ENCODE results near the gene COX6A1. TPM values are rescaled to one million over a fixed set of nuclear protein-coding genes. Genes with fewer than 3 reads are reported as not detected.
"Not testable (repeated sequence)": the region's sequence is repeated elsewhere in the genome, so short reads cannot be mapped to it uniquely, and the experiment has no call there.

COX6A1 gene
- total RNA-seq, 1 experiment from 2014 or later: 2,042 TPM

GRCh38 chr12:120481022-120481767 is 43.3 kb downstream of the COX6A1 start:
- Histone ChIP-seq H3K9me2 (replicated peaks; ENCODE audit: low read length) (no peaks in the 10 kb centered on the region), H3K9ac (ENCODE audit: low read length) (no peak overlapping the region), H2AFZ (ENCODE audit: low read length) (no peak overlapping the region), H3K4me2 (ENCODE audit: low read length) (no peak overlapping the region), H3K36me3 (ENCODE audit: low read depth, low read length) (no peaks in the 10 kb centered on the region), H3F3A (ENCODE audit: low read length, unreplicated experiment) (no peaks in the 10 kb centered on the region), H3K27me3 (ENCODE audit: low read length) (no peaks in the 10 kb centered on the region), H3K4me1 (ENCODE audit: insufficient read depth, low read length) (peaks cover 9% of the 10 kb centered on the region), H3K9me3 (ENCODE audit: low read length) (no peaks in the 10 kb centered on the region), H3K4me3 (ENCODE audit: low read length) (no peak overlapping the region), H3K79me2 (ENCODE audit: low read length) (no peaks in the 10 kb centered on the region), H3K27ac (ENCODE audit: low read length) (no peak overlapping the region), H4K20me1 (ENCODE audit: low read length) (no peaks in the 10 kb centered on the region)
- CTCF ChIA-PET: no interaction called here
- peak; percentile 32 for DNase-seq
- peak; percentile 92 for ATAC-seq
- no TSS peak for BruUV-seq (replicated peaks)
- POLR2A ChIA-PET (ENCODE audit: unreplicated experiment): no interaction called here
- no peak for TF ChIP-seq CTCF (conservative IDR thresholded peaks at IDR 0.05; ENCODE audit: low read depth, low read length)
- TF ChIP-seq EZH2phosphoT487 (IDR thresholded peaks at IDR 0.05; ENCODE audit: borderline replicate concordance, low read length): no peak
- TF ChIP-seq EZH2 (IDR thresholded peaks at IDR 0.05; ENCODE audit: low read length, unreplicated experiment): no peak
- intact Hi-C loops (cut with micrococcal nuclease): no loop called here

GRCh38 chr12:120483621-120484020 is 45.7 kb downstream of the COX6A1 start:
- Histone ChIP-seq H3K27ac (ENCODE audit: low read length) (no peak overlapping the region), H3K9me2 (replicated peaks; ENCODE audit: low read length) (no peaks in the 10 kb centered on the region), H3K9ac (ENCODE audit: low read length) (no peak overlapping the region), H3K9me3 (ENCODE audit: low read length) (no peaks in the 10 kb centered on the region), H3K4me2 (ENCODE audit: low read length) (no peak overlapping the region), H3F3A (ENCODE audit: low read length, unreplicated experiment) (no peaks in the 10 kb centered on the region), H4K20me1 (ENCODE audit: low read length) (no peaks in the 10 kb centered on the region), H3K27me3 (ENCODE audit: low read length) (no peaks in the 10 kb centered on the region), H3K4me1 (ENCODE audit: insufficient read depth, low read length) (peaks cover 10% of the 10 kb centered on the region), H3K79me2 (ENCODE audit: low read length) (no peaks in the 10 kb centered on the region), H3K36me3 (ENCODE audit: low read depth, low read length) (no peaks in the 10 kb centered on the region), H2AFZ (ENCODE audit: low read length) (no peak overlapping the region), H3K4me3 (ENCODE audit: low read length) (no peak overlapping the region)
- CTCF ChIA-PET: no interaction called here
- DNase-seq (no peak), ATAC-seq (no peak)
- no TSS peak for BruUV-seq (replicated peaks)
- POLR2A ChIA-PET (ENCODE audit: unreplicated experiment): no interaction called here
- TF ChIP-seq CTCF (conservative IDR thresholded peaks at IDR 0.05; ENCODE audit: low read depth, low read length): no peak
- intact Hi-C loops (cut with micrococcal nuclease): no loop called here

- TF ChIP-seq EZH2phosphoT487 (IDR thresholded peaks at IDR 0.05; ENCODE audit: borderline replicate concordance, low read length): no peak
- no peak for TF ChIP-seq EZH2 (IDR thresholded peaks at IDR 0.05; ENCODE audit: low read length, unreplicated experiment)
- TF ChIP-seq CTCF (conservative IDR thresholded peaks at IDR 0.05; ENCODE audit: low read depth, low read length): no peak
- Histone ChIP-seq H3K4me3 (ENCODE audit: low read length) (no peak overlapping the region), H3K79me2 (ENCODE audit: low read length) (no peaks in the 10 kb centered on the region), H3K4me1 (ENCODE audit: insufficient read depth, low read length) (peaks cover 16% of the 10 kb centered on the region), H3K27me3 (ENCODE audit: low read length) (no peaks in the 10 kb centered on the region), H3K9me2 (replicated peaks; ENCODE audit: low read length) (no peaks in the 10 kb centered on the region), H3K4me2 (ENCODE audit: low read length) (no peak overlapping the region), H4K20me1 (ENCODE audit: low read length) (no peaks in the 10 kb centered on the region), H3F3A (ENCODE audit: low read length, unreplicated experiment) (no peaks in the 10 kb centered on the region), H3K9ac (ENCODE audit: low read length) (no peak overlapping the region), H3K36me3 (ENCODE audit: low read depth, low read length) (no peaks in the 10 kb centered on the region), H3K9me3 (ENCODE audit: low read length) (no peaks in the 10 kb centered on the region), H2AFZ (ENCODE audit: low read length) (no peak overlapping the region), H3K27ac (ENCODE audit: low read length) (no peak overlapping the region)
- no TSS peak for BruUV-seq (replicated peaks)
- DNase-seq: no peak
- ATAC-seq: no peak
- ChIA-PET POLR2A (ENCODE audit: unreplicated experiment) (no interaction called here), CTCF (no interaction called here)
- intact Hi-C loops (cut with micrococcal nuclease): no loop called here
These were observed 48.3 kb downstream of the COX6A1 start for GRCh38 chr12:120485961-120486881.

GRCh38 chr12:120487552-120487951 is 49.6 kb downstream of the COX6A1 start:
- H3F3A ChIP-seq (ENCODE audit: low read length, unreplicated experiment); H3K27me3 ChIP-seq (ENCODE audit: low read length); POLR2A ChIA-PET (ENCODE audit: unreplicated experiment); H3K9ac ChIP-seq (ENCODE audit: low read length); H3K27ac ChIP-seq (ENCODE audit: low read length); H2AFZ ChIP-seq (ENCODE audit: low read length); DNase-seq; CTCF ChIA-PET; ATAC-seq; H3K9me3 ChIP-seq (ENCODE audit: low read length); H3K4me2 ChIP-seq (ENCODE audit: low read length); BruUV-seq (replicated peaks); H3K79me2 ChIP-seq (ENCODE audit: low read length); H3K9me2 ChIP-seq (replicated peaks; ENCODE audit: low read length); H4K20me1 ChIP-seq (ENCODE audit: low read length); intact Hi-C loops (cut with micrococcal nuclease); H3K36me3 ChIP-seq (ENCODE audit: low read depth, low read length); H3K4me3 ChIP-seq (ENCODE audit: low read length): not testable (repeated sequence)
- H3K4me1 ChIP-seq (ENCODE audit: insufficient read depth, low read length): peaks cover 13% of the 10 kb centered on the region

Data from PC-3 (cell line).